Measurements from ENCODE around the gene LEFTY2.

LEFTY2 gene

GRCh38 chr1:225917101-225917500 lies 23.9 kb downstream of the LEFTY2 start:
- no peak overlapping the region for H3K4me3 ChIP-seq (ENCODE audit: low read length)
- H3K9me3 ChIP-seq (ENCODE audit: low read length): no peaks in the 10 kb centered on the region
- no peaks in the 10 kb centered on the region for H3K27me3 ChIP-seq (ENCODE audit: insufficient read depth, low read length)
- H2AFZ ChIP-seq (ENCODE audit: low read depth, low read length): no peak overlapping the region
- peaks cover 33% of the 10 kb centered on the region for H3K36me3 ChIP-seq (ENCODE audit: insufficient read depth, low read length)
- peaks cover 21% of the 10 kb centered on the region for H3K4me1 ChIP-seq (ENCODE audit: insufficient read depth, low read length)

DNA sequence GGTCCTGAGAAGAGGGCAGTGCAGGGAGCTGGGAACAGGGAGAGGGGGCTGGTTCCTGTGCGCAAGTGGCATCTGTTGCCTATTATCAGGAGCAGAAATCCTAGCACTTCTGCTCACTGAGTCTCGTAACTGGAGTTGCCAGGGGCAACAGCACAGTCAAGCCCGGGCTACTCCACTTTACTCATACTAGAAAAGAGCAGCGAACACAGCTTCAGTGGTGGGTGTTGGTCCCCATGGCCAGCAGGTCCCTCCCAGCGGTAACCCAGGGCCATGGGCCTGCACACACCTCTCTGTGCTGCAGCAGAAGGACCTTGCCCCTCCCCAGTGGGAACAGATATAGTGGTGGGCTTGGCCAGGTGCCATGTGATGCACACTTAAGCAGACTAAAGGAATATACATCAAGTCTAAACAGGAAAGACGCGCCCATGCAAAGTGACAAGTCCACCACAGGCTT lies 25.5 kb downstream of the LEFTY2 start:
- H3K27me3 ChIP-seq (ENCODE audit: insufficient read depth, low read length): no peaks in the 10 kb centered on the region
- H3K36me3 ChIP-seq (ENCODE audit: insufficient read depth, low read length): peaks cover 18% of the 10 kb centered on the region
- H3K4me1 ChIP-seq (ENCODE audit: insufficient read depth, low read length): peaks cover 21% of the 10 kb centered on the region
- no peaks in the 10 kb centered on the region for H3K9me3 ChIP-seq (ENCODE audit: low read length)
- no peak overlapping the region for H2AFZ ChIP-seq (ENCODE audit: low read depth, low read length)
- H3K4me3 ChIP-seq (ENCODE audit: low read length): no peak overlapping the region

DNA sequence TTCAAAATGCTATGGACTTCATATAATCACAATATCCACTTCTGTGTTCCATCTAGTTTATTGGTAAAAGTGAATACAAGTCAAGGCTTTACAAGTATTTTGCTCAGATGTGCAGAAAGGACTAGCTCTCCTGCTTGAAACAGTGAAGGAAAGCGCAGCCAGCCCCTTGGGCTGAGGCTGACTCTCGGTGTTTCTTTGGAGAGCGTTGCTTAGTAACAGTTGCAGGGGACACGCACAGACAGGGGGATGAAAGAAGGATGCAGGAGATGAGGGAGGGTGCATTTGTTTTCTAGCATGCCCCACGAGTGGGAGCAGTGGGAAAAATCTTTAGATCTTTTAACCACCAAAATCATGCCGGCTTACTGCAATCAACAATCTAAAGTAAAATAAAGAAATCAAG lies 26.1 kb downstream of the LEFTY2 start:
- Histone ChIP-seq H3K4me3 (ENCODE audit: low read length) (no peak overlapping the region), H2AFZ (ENCODE audit: low read depth, low read length) (no peak overlapping the region), H3K27me3 (ENCODE audit: insufficient read depth, low read length) (no peaks in the 10 kb centered on the region), H3K4me1 (ENCODE audit: insufficient read depth, low read length) (peaks cover 21% of the 10 kb centered on the region), H3K9me3 (ENCODE audit: low read length) (no peaks in the 10 kb centered on the region), H3K36me3 (ENCODE audit: insufficient read depth, low read length) (peaks cover 13% of the 10 kb centered on the region)

- H3K4me1 ChIP-seq (ENCODE audit: insufficient read depth, low read length): peaks cover 21% of the 10 kb centered on the region
- H2AFZ ChIP-seq (ENCODE audit: low read depth, low read length): no peak overlapping the region
- no peak overlapping the region for H3K4me3 ChIP-seq (ENCODE audit: low read length)
- no peaks in the 10 kb centered on the region for H3K9me3 ChIP-seq (ENCODE audit: low read length)
- peaks cover 9% of the 10 kb centered on the region for H3K36me3 ChIP-seq (ENCODE audit: insufficient read depth, low read length)
- H3K27me3 ChIP-seq (ENCODE audit: insufficient read depth, low read length): no peaks in the 10 kb centered on the region
Measured at GRCh38 chr1:225914391-225914790, 26.6 kb downstream of the LEFTY2 start.

GRCh38 chr1:225911191-225912130 lies 29.6 kb downstream of the LEFTY2 start:
- Histone ChIP-seq H3K27me3 (ENCODE audit: insufficient read depth, low read length) (no peaks in the 10 kb centered on the region), H3K9me3 (ENCODE audit: low read length) (no peaks in the 10 kb centered on the region), H3K4me3 (ENCODE audit: low read length) (no peak overlapping the region), H3K36me3 (ENCODE audit: insufficient read depth, low read length) (peaks cover 2% of the 10 kb centered on the region), H3K4me1 (ENCODE audit: insufficient read depth, low read length) (peaks cover 21% of the 10 kb centered on the region), H2AFZ (ENCODE audit: low read depth, low read length) (no peak overlapping the region)

DNA sequence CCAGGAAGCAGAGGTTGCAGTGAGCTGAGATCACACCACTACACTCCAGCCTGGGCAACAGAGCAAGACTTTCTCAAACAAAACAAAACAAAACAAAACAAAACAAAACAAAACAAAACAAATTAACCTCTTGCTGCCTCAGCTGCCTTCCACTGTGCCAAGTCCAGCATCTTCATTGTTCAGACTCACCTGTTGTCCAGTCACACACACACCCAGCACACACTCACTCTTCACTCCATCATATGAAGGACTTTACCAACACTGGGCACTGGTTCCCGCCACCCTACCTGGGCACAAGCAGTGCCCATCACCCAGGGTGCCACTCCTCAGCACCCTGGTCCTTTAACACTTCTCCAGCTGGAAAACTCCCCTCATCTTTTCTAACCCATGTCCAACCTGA lies 31.5 kb downstream of the LEFTY2 start:
- Histone ChIP-seq H3K27me3 (ENCODE audit: insufficient read depth, low read length) (no peaks in the 10 kb centered on the region), H3K4me3 (ENCODE audit: low read length) (no peak overlapping the region), H3K9me3 (ENCODE audit: low read length) (no peaks in the 10 kb centered on the region), H3K36me3 (ENCODE audit: insufficient read depth, low read length) (peaks cover 2% of the 10 kb centered on the region), H3K4me1 (ENCODE audit: insufficient read depth, low read length) (peaks cover 3% of the 10 kb centered on the region), H2AFZ (ENCODE audit: low read depth, low read length) (no peak overlapping the region)

DNA sequence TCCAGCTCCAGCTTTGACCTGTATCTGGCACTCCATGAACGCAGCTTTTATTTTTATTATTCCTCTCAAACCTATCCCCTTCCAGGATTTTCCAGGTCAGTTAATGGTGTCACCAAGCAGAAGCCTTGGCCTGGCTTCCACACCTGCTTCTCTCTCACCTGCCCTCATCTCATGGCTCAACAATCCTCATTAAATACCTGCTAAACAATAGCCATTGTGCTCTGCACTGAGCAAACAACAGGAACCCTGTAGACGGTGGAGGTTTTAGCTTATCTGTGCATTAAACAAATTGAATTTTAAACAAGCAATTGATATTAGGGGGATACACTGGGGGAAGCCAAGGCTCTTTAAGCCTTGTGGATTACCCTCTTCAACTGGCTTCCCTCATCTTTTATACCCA lies 32.2 kb downstream of the LEFTY2 start:
- no peaks in the 10 kb centered on the region for H3K4me1 ChIP-seq (ENCODE audit: insufficient read depth, low read length)
- H3K9me3 ChIP-seq (ENCODE audit: low read length): no peaks in the 10 kb centered on the region
- H2AFZ ChIP-seq (ENCODE audit: low read depth, low read length): no peak overlapping the region
- H3K36me3 ChIP-seq (ENCODE audit: insufficient read depth, low read length): peaks cover 2% of the 10 kb centered on the region
- H3K4me3 ChIP-seq (ENCODE audit: low read length): no peak overlapping the region
- H3K27me3 ChIP-seq (ENCODE audit: insufficient read depth, low read length): no peaks in the 10 kb centered on the region

GRCh38 chr1:225908013-225908640 lies 32.9 kb downstream of the LEFTY2 start:
- H2AFZ ChIP-seq (ENCODE audit: low read depth, low read length): no peak overlapping the region

GRCh38 chr1:225907341-225907740 lies 33.7 kb downstream of the LEFTY2 start:
- Histone ChIP-seq H3K4me3 (ENCODE audit: low read length) (no peak overlapping the region), H2AFZ (ENCODE audit: low read depth, low read length) (no peak overlapping the region), H3K36me3 (ENCODE audit: insufficient read depth, low read length) (no peaks in the 10 kb centered on the region)

More at GRCh38 chr1:225908013-225908640, 32.9 kb downstream of the LEFTY2 start:
- Histone ChIP-seq H3K4me3 (ENCODE audit: low read length) (no peak overlapping the region), H3K36me3 (ENCODE audit: insufficient read depth, low read length) (peaks cover 2% of the 10 kb centered on the region), H3K27me3 (ENCODE audit: insufficient read depth, low read length) (no peaks in the 10 kb centered on the region), H3K9me3 (ENCODE audit: low read length) (no peaks in the 10 kb centered on the region), H3K4me1 (ENCODE audit: insufficient read depth, low read length) (no peaks in the 10 kb centered on the region)

GRCh38 chr1:225906467-225906866 lies 34.6 kb downstream of the LEFTY2 start:
- Histone ChIP-seq H3K36me3 (ENCODE audit: insufficient read depth, low read length) (no peaks in the 10 kb centered on the region), H3K4me3 (ENCODE audit: low read length) (no peak overlapping the region), H3K27me3 (ENCODE audit: insufficient read depth, low read length) (no peaks in the 10 kb centered on the region), H3K4me1 (ENCODE audit: insufficient read depth, low read length) (no peaks in the 10 kb centered on the region), H3K9me3 (ENCODE audit: low read length) (no peaks in the 10 kb centered on the region), H2AFZ (ENCODE audit: low read depth, low read length) (no peak overlapping the region)

More at GRCh38 chr1:225907341-225907740, 33.7 kb downstream of the LEFTY2 start:
- no peaks in the 10 kb centered on the region for H3K9me3 ChIP-seq (ENCODE audit: low read length)
- no peaks in the 10 kb centered on the region for H3K4me1 ChIP-seq (ENCODE audit: insufficient read depth, low read length)
- no peaks in the 10 kb centered on the region for H3K27me3 ChIP-seq (ENCODE audit: insufficient read depth, low read length)

- H3K4me3 ChIP-seq (ENCODE audit: low read length): no peak overlapping the region
- no peaks in the 10 kb centered on the region for H3K27me3 ChIP-seq (ENCODE audit: insufficient read depth, low read length)
- H2AFZ ChIP-seq (ENCODE audit: low read depth, low read length): no peak overlapping the region
- no peaks in the 10 kb centered on the region for H3K36me3 ChIP-seq (ENCODE audit: insufficient read depth, low read length)
- H3K4me1 ChIP-seq (ENCODE audit: insufficient read depth, low read length): peaks cover 12% of the 10 kb centered on the region
- no peaks in the 10 kb centered on the region for H3K9me3 ChIP-seq (ENCODE audit: low read length)
Measured at GRCh38 chr1:225903623-225904022, 37.4 kb downstream of the LEFTY2 start.

- Histone ChIP-seq H3K4me3 (ENCODE audit: low read length) (no peak overlapping the region), H3K36me3 (ENCODE audit: insufficient read depth, low read length) (no peaks in the 10 kb centered on the region), H3K9me3 (ENCODE audit: low read length) (no peaks in the 10 kb centered on the region), H3K4me1 (ENCODE audit: insufficient read depth, low read length) (peaks cover 12% of the 10 kb centered on the region), H2AFZ (ENCODE audit: low read depth, low read length) (no peak overlapping the region), H3K27me3 (ENCODE audit: insufficient read depth, low read length) (no peaks in the 10 kb centered on the region)
Measured at GRCh38 chr1:225899044-225899925, 41.7 kb downstream of the LEFTY2 start.
